ENCODE measurements around the gene TBC1D17. TPM values are rescaled to one million over a fixed set of nuclear protein-coding genes. Genes with fewer than 3 reads are reported as not detected.

The TBC1D17 gene
- total RNA-seq, 1 donor from 2014 or later = 36.8 TPM

DNA sequence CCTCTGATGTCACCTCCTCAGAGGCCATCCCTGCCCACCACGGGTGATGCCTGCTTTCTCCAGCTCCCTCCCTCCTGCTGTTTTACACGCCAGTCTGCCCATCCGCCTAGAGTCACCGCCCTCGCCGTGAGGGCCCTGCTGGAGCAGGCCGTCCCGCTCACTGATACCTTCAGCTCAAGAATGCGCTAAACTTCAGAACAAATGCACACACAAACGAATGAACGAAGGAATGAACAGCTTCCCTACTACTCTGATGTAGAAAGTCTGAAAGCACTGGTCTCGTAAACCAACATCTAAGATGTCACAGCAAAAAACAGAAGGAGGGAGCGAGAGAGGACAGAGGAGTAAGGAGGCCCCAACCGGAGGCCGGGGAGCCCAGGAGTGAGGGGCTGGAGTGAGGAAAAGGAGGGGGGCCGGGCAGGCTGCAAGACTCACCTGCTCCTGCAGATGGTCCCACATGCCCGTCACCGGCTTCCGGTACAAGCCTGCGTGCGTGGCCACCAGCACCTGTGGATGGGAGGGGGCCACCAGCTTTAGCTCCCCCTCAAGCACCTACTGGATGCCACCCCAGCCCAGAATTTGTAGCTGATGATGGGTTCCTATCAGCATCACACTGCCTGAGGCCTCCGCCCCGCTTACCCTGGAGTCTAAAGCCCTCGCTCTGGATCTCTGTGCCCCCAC is 14.1 kb upstream of the TBC1D17 start:
- TF ChIP-seq, protein P1, sequence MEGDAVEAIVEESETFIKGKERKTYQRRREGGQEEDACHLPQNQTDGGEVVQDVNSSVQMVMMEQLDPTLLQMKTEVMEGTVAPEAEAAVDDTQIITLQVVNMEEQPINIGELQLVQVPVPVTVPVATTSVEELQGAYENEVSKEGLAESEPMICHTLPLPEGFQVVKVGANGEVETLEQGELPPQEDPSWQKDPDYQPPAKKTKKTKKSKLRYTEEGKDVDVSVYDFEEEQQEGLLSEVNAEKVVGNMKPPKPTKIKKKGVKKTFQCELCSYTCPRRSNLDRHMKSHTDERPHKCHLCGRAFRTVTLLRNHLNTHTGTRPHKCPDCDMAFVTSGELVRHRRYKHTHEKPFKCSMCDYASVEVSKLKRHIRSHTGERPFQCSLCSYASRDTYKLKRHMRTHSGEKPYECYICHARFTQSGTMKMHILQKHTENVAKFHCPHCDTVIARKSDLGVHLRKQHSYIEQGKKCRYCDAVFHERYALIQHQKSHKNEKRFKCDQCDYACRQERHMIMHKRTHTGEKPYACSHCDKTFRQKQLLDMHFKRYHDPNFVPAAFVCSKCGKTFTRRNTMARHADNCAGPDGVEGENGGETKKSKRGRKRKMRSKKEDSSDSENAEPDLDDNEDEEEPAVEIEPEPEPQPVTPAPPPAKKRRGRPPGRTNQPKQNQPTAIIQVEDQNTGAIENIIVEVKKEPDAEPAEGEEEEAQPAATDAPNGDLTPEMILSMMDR (IDR thresholded peaks at IDR 0.05; ENCODE audit: unreplicated experiment) = no peak
- DNase-seq (ENCODE audit: low spot score) = no peak
- H3K4me3 Mint-ChIP-seq (ENCODE audit: unreplicated experiment) = peak overlapping the region; percentile 85
- peaks cover 19% of the 10 kb centered on the region for H3K4me1 Mint-ChIP-seq (ENCODE audit: unreplicated experiment)
- peak overlapping the region; percentile 80 for H3K27ac Mint-ChIP-seq (ENCODE audit: unreplicated experiment)
- H3K9me3 Mint-ChIP-seq (ENCODE audit: unreplicated experiment) = no peaks in the 10 kb centered on the region
- peaks cover 36% of the 10 kb centered on the region for H3K27me3 Mint-ChIP-seq (ENCODE audit: unreplicated experiment)
- H3K36me3 Mint-ChIP-seq (ENCODE audit: low read depth, unreplicated experiment) = peaks cover 36% of the 10 kb centered on the region

DNA sequence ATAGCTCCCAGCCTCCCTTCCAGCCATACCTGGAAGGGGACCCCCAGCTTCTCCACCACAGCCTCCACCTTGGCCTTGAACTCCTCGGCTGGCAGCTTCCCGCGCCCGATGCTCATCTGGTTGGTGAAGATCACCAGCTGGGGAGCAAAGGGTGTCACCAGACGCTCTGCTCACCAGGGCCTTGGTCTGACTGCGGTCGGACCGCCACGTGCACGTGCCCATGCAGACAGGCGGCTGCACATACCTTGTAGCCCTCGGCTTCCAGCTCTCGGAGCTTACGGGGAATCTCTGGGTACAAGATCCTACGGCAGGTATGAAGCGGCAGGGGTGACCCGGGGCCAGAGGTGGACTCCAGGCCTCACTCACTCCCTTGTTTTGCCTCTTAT is 13.6 kb upstream of the TBC1D17 start:
- Mint-ChIP-seq H3K9me3 (ENCODE audit: unreplicated experiment) (no peaks in the 10 kb centered on the region), H3K4me1 (ENCODE audit: unreplicated experiment) (peaks cover 19% of the 10 kb centered on the region), H3K36me3 (ENCODE audit: low read depth, unreplicated experiment) (peaks cover 32% of the 10 kb centered on the region), H3K27ac (ENCODE audit: unreplicated experiment) (no peak overlapping the region), H3K4me3 (ENCODE audit: unreplicated experiment) (no peak overlapping the region), H3K27me3 (ENCODE audit: unreplicated experiment) (peaks cover 35% of the 10 kb centered on the region)
- DNase-seq (ENCODE audit: low spot score) = no peak
- TF ChIP-seq, protein P1 (IDR thresholded peaks at IDR 0.05; ENCODE audit: unreplicated experiment) = no peak

DNA sequence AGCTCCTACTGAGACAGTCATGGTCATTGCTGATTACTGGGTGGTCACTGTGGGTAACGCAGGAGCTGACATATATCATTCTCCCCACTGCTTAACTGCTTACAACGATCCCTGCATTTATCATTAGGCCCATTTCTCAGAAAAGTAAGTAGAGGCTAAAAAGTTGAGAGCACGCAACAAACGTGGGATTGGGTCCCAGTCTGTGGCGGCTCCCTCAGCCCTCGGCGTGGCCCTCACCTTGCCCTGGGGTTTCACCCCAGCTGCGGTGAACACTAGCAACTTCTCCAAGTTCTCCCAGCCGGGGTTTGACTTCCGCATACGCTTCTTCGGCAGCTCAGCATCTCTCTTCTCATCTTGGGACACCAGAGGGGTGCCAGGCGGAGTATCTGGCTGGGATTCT is 12.6 kb upstream of the TBC1D17 start:
- peaks cover 19% of the 10 kb centered on the region for H3K4me1 Mint-ChIP-seq (ENCODE audit: unreplicated experiment)
- TF ChIP-seq, protein P1 (IDR thresholded peaks at IDR 0.05; ENCODE audit: unreplicated experiment) = no peak
- DNase-seq (ENCODE audit: low spot score) = no peak
- peak overlapping the region; percentile 13 for H3K27ac Mint-ChIP-seq (ENCODE audit: unreplicated experiment)
- peak overlapping the region; percentile 62 for H3K4me3 Mint-ChIP-seq (ENCODE audit: unreplicated experiment)
- H3K36me3 Mint-ChIP-seq (ENCODE audit: low read depth, unreplicated experiment) = peaks cover 30% of the 10 kb centered on the region
- H3K27me3 Mint-ChIP-seq (ENCODE audit: unreplicated experiment) = peaks cover 31% of the 10 kb centered on the region
- H3K9me3 Mint-ChIP-seq (ENCODE audit: unreplicated experiment) = no peaks in the 10 kb centered on the region

DNA sequence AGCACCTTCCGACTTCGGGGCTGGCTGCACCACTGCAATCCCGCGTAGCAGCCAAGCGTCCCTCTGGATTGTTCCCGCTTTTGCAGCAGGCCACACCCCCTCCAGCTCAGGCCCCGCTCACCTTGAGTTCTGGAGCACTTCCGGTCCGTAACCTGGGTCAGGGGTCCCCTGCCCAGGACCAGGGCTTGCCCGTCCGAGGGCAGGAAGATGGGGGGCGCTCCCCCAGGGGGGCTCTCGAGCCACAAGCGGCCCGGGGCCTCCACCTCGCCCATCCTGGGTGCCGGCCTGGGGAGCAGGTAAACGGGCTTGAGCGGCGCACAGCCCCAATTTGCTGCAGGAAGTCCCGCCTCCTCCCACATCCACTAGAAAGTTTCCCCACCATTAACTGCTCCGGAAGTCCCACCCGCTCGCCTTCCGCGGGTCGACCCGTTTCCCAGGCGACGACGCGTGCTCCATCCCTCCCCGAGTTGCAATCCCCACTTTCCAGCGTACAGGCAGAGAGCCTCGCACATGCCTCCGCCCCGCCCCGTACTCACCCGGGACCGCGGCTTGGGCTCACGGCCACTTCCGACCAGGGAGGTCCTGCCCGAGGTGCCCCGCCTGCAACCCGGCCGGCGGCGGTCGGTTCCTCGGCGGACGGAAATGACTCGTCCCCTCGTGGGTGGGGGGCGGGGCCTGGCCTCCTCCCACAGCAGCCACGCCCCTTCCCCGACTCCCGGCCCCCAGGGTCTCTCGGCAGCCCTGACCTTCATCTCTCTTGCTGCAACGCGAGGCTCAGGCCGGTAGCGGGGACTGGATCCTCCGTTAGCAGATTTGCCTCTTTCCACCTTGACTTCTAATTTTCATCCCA is 10.3 kb upstream of the TBC1D17 start, which contains the start of gene PNKP:
Gene PNKP, minus strand, starts transcription at position 644 of the 850 bp plus-strand sequence. Its CDS starts 372 bp downstream, at position 272.
- peaks cover 36% of the 10 kb centered on the region for H3K27me3 Mint-ChIP-seq (ENCODE audit: unreplicated experiment)
- H3K27ac Mint-ChIP-seq (ENCODE audit: unreplicated experiment) = peak within 1 kb of the TSS; percentile 97
- H3K36me3 Mint-ChIP-seq (ENCODE audit: low read depth, unreplicated experiment) = peaks cover 34% of the 10 kb centered on the region
- DNase-seq (ENCODE audit: low spot score) = peak; percentile 91
- H3K9me3 Mint-ChIP-seq (ENCODE audit: unreplicated experiment) = no peaks in the 10 kb centered on the region
- peaks cover 28% of the 10 kb centered on the region for H3K4me1 Mint-ChIP-seq (ENCODE audit: unreplicated experiment)
- TF ChIP-seq, protein P1 (IDR thresholded peaks at IDR 0.05; ENCODE audit: unreplicated experiment) = no peak
- H3K4me3 Mint-ChIP-seq (ENCODE audit: unreplicated experiment) = peak within 1 kb of the TSS; percentile 97

Measured in endothelial cell (in vitro differentiated cells).